A673 (cell line): ENCODE measurements around the gene BNC2.

Experiments used
- CTCF ChIP-seq: fragments of 300-800, 200-600 bp; sonication (generic); conservative IDR thresholded peaks from 2 replicates; pipeline ENCODE4 v1.5.1; 2017; ENCODE audit warnings: low read depth, mild to moderate bottlenecking, antibody characterized with exemption, low read length, moderate library complexity, mixed read lengths
- EZH2 ChIP-seq: fragments of 200-600 bp; sonication (generic); IDR thresholded peaks from 2 replicates; pipeline ENCODE4 v1.6.1; 2017; ENCODE audit warnings: borderline replicate concordance, low read depth, mild to moderate bottlenecking, mixed read lengths, antibody characterized with exemption, low read length; ENCODE audit not compliant: poor library complexity, severe bottlenecking

GRCh38 chr9:16370647-16371046, 499.8 kb downstream of the BNC2 start:
- TF ChIP-seq CTCF: no peak
- TF ChIP-seq EZH2: no peak
